HG02798 (cell line): ENCODE results near the gene ZSCAN12.

Source experiments
- ATAC-seq: cut with Tn5 transposase; IDR thresholded peaks from one replicate; pipeline ENCODE4 v1.9.1; 2021; ENCODE audit warnings: mild to moderate bottlenecking; ENCODE audit not compliant: unreplicated experiment, poor library complexity

ZSCAN12 gene

GRCh38 chr6:28334286-28335039, 65.1 kb downstream of the ZSCAN12 start:
- ATAC-seq: no peak

DNA sequence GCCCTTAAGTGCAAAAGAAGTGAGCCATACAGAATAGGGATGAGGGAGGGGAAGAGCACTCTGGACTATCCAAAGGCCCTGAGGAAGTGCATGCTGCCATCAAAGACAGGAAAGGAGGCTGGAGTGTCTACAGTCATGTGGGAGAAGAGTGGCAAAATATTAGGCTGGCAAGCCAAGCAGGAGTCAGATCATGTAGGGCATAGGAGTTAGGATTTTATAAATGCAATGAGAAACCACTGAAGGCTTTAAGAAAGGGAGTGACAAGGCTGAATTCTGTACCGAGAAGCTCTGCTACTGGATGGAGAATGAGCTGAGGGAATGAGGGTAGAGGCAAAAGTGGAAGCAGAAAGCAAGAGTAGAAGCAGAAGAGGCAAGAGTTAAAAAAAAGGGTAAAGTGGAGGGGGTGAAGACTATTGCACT, 65.9 kb downstream of the ZSCAN12 start:
- ATAC-seq: no peak

DNA sequence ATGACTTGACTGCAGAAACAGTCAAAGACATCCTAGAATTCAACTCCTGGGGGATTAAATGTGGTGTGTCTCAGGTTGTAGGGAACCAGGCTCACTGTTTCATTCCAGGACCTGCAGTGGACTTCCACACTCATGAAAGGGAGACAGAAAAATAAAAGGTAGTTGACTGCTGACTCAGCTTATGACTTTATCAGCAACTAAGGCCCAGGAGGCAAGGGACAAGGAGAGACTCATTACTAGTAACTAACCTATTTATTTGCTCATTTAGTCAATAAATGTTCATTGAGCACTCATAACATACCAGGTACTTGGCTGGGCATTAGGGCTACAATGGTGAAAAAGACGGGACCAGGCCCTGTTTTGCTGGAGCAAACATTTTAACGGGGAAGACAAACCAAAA, 66.5 kb downstream of the ZSCAN12 start:
- ATAC-seq: no peak

DNA sequence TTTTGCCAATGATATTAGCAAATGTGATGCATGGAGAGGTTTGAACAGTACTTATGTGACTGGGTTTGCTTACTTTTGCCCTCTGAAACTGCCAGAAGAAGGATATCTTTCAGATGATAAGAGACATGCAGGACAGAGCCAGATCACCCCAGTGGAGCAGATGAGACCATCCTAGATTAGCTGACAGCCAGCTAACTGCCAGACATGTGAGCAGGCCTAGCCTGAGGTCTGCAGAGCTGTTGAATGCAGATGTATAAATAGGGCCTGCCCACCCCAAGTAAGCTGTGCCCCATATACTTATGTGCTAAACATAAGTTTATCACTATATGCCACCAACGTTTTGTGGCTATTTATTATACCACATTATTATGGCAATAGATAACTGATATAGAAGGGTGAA, 69.5 kb downstream of the ZSCAN12 start:
- no peak for ATAC-seq
